D341Med (cell line): ENCODE measurements around the gene NIPBL.
"Not testable (repeated sequence)": the region's sequence is repeated elsewhere in the genome, so short reads cannot be mapped to it uniquely, and the experiment has no call there.

Experiments used
- DNase-seq: peaks from one replicate; pipeline ENCODE4 v3.0.0; 2012; ENCODE audit warnings: low spot score

The NIPBL gene, protein sequence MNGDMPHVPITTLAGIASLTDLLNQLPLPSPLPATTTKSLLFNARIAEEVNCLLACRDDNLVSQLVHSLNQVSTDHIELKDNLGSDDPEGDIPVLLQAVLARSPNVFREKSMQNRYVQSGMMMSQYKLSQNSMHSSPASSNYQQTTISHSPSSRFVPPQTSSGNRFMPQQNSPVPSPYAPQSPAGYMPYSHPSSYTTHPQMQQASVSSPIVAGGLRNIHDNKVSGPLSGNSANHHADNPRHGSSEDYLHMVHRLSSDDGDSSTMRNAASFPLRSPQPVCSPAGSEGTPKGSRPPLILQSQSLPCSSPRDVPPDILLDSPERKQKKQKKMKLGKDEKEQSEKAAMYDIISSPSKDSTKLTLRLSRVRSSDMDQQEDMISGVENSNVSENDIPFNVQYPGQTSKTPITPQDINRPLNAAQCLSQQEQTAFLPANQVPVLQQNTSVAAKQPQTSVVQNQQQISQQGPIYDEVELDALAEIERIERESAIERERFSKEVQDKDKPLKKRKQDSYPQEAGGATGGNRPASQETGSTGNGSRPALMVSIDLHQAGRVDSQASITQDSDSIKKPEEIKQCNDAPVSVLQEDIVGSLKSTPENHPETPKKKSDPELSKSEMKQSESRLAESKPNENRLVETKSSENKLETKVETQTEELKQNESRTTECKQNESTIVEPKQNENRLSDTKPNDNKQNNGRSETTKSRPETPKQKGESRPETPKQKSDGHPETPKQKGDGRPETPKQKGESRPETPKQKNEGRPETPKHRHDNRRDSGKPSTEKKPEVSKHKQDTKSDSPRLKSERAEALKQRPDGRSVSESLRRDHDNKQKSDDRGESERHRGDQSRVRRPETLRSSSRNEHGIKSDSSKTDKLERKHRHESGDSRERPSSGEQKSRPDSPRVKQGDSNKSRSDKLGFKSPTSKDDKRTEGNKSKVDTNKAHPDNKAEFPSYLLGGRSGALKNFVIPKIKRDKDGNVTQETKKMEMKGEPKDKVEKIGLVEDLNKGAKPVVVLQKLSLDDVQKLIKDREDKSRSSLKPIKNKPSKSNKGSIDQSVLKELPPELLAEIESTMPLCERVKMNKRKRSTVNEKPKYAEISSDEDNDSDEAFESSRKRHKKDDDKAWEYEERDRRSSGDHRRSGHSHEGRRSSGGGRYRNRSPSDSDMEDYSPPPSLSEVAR (N-terminal part only)

DNA sequence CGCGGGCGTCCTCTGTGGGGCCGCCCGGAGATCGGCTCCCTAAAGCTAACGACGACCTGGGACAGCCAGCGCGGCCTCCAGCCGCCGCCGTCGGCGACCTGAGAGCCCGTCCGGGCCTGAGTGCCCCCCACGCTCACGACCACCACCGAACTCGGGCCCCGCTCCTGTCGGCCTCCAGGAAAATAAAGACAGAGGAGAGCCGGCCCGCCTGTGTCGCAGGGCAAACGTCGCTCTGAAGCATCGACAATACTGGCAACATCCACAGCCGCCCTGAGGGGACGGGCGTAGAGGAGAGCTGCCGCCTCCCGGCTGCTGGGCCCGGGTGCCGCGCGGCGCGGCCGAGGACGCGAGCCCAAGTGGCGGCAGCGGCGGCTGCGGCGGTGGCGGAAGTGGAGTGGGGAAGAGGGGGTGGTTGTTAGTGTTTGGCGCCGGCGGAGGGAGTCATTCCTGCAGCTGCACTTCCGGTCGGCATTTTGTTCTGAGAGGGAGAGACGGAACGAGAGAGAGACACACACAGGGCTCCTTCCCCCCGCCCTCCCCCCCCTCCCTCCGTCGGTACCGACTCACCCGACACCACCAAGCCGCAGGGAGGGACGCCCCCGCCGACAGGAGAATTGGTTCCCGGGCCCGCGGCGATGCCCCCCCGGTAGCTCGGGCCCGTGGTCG is at the start of gene NIPBL:
Gene NIPBL (plus strand): TSS at position 471 of the 666 bp plus-strand sequence. CDS start 76,928 bp downstream, outside the sequence.
- DNase-seq, result peak; percentile 86

DNA sequence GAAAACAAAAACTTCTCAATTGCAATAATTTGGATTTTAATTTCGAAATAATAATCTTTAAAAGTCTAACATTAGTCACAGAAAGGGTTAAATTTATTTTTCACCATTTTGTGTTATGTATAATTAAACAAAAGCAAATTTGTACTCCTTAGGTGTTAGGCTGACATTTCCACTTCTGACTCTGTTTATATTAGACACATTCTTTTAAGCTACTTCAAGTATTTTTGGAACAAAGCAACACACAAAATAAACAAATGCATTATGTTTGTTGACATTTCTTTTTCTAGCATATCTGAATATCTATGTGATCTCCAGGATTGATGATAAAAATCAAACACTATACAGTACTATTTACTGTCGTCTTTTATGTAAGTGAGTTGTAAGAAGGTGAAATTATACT is 44.3 kb upstream of the NIPBL start:
- no peak for DNase-seq

DNA sequence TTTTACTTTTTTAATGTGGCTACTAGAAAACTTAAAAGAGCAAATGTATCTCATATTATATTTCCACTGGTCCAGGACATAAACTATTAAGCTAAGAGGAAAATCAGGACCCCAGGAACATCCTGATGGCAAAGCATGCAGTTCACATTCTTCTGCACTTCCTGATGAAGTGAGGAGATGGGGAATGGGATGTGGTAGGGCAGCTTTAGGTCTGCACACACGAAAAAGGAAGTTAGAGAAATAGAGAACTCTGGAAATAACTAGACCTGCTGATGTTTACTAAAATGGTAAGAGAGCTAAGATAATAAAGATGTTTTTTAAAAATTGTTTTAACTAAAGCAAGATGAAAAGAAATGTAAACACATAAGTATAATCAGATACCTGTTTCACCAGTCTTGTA is 39.7 kb upstream of the NIPBL start:
- no peak for DNase-seq

DNA sequence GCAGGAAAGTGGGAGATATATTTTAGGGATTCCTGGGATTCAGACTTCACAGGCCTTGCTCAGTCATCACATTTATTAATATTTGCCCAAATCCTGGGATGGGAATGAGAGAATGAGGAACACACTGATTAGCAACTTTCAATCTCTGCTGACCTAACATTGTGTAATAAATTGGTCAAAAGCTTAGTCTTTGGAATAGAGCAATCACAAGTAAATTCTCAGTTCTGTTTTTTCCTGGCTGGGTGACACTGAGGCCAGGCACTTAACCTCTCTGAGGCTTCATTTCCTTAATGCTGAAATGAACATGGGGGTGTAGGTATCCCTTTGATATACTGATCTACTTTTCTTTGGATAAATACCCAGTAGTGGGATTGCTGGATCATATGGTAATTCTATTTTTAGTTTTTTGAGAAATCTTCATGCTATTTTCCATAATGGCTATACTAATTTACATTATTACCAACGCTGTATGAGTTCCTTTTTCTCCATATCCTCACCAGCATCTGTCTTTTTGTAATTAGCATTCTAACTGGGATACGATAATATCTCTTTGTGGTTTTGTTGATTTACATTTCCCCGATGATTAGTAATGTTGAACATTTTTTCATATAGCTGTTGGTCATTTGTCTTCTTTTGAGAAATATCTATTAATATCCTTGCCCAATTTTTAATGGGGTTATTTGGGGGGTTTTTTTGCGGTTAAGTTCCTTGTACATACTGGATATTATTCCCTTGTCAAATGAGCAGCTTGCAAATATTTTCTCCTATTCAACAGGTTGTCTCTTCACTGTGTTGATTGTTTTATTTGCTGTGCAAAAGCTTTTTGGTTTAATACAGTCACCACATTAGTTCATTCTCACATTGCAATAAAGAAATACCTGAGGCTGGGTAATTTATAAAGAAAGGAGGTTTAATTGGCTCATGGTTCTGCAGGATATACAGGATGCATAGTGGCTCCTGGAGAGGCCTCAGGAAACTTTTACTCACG is 36.8 kb upstream of the NIPBL start:
- DNase-seq, result no peak

DNA sequence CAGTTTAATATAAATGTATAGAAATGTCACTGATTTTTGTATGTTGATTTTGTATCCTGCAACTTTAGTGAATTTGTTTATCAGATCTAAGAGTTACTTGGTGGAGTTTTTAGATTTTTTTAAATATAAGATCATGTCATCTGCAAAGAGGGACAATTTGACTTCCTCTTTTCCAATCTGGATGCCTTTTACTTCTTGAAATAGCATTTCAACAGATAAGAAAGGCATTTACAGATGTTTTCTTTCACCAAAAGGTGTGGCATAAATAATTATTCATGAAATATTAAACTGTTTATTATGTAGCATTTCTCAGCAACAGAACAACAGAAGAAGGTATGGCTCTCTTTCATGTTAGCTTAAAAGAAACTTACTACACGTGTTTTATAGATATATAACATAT is 34.9 kb upstream of the NIPBL start:
- DNase-seq, result no peak

DNA sequence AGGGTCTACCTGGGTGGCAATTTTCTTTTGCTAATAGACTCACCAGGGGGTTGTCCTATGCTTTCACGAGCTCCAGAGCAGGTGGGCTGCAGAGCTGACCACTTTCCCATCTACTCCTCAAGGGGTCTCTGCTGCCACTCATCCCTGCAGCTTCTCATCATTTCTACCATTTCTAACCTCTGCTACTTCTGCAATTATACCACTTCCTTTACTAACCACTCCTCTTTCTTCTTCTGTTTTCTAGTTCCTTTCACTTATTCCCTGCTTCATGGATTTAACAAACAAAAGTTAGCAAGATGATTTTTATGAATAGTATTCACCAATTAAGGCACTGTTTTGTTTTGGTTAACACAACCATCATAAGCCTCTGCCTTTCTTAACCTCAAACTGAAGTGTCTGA is 34.5 kb upstream of the NIPBL start:
- no peak for DNase-seq

DNA sequence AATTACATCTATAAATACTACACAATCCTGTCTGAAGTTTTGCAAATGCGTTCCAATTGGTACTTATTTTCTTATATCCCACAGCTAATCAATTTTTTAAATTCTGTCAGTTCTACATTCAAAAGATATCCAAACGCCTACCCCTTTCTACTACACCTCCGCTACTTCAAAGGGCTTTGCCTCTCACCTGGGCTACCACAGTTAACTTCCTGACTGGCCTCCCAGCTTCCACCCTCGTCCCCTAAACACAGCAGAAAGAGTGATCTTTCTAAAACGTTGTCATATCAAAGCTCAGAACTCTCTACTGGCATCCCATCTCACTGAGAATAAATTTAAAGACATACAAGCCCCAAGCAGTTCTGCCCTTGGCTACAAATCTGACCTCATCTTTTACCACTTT is 32.3 kb upstream of the NIPBL start:
- no peak for DNase-seq

DNA sequence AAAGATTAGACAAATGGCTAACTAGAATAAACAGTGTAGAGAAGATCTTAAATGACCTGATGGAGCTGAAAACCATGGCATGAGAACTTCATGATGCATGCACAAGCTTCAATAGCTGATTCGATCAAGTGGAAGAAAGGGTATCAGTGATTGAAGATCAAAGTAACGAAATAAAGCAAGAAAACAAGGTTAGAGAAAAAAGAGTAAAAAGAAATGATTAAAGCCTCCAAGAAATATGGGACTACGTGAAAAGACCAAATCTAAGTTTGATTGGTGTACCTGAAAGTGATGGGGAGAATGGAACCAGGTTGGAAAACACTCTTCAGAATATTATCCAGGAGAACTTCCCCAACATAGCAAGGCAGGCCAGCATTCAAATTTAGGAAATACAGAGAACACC is 28.0 kb upstream of the NIPBL start:
- DNase-seq, result not testable (repeated sequence)

DNA sequence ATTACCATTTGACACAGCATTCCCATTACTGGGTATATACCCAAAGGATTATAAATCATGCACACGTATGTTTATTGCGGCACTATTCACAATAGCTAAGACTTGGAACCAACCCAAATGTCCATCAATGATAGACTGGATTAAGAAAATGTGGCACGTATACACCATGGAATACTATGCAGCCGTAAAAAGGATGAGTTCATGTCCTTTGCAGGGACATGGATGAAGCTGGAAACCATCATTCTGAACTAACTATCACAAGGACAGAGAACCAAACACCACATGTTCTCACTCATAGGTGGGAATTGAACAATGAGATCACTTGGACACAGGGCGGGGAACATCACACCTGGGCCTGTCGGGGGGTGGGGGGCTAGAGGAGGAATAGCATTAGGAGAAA is 23.7 kb upstream of the NIPBL start:
- not testable (repeated sequence) for DNase-seq

DNA sequence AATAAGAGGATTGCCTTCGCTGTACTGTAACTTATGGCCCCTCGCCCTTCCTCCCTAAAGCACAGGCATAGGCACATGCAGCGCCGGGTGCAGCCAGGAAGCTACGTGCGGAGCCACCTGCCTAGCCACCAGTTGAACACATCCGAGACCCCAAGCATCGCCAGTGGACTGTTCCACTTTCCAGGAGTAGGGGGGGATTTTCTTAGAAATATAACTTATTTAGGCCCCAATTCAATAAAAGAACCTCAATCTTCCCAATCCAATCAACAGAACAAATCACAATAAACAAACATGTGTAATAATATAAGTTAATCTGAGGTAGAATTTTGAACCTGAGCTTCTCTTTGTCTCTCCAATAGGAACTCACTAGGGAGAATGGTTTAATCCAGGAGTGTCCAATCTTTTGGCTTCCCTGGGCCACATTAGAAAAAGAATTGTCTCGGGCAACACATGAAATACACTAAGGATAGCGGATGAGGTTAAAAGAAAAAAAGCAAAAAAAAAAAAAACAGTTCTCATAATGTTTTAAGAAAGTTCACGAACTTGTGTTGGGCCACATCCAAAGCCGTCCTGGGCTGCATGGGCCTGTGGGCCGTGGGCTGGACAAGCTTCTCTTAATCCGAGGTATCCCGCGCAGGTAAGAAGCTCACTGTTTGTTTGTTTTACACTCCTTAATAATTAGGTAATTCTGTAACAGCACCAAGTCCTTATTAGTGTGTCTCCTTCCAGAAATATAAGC is 22.0 kb upstream of the NIPBL start:
- peak; percentile 14 for DNase-seq

DNA sequence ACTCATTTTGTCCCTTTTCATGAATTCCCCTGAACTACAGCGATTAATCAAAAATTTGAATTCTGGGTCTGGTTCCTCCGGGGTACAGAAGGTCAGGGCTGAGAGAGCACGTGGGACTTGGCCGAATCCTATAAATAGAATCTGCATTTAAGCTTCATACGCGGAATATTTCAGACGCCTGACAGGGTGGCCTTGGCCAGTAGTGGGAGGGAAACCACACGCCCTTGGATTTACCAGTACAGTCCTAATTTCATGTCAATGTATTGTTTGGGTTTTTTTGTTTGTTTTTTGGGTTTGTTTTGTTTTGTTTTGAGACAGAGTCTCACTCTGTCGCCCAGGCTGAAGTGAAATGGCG is 21.5 kb upstream of the NIPBL start:
- DNase-seq, result no peak

DNA sequence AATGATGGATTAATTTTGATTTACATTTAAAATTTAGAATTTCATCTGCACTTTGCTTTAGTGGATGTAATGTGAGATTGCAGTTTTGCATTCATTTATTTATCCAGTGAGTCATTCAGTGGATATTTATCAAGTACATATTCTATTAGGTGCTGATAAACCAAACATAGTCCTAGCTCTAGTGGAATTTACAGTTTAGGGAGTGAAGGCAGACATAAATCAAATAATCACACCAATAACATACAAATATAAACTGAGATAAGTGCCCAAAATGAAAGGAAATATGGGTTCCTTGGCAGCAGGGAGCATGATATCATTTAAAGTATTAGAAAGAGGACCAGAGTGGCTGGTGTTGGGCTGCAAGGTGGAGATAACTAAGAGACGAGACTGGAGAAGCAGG is 14.7 kb upstream of the NIPBL start:
- no peak for DNase-seq

DNA sequence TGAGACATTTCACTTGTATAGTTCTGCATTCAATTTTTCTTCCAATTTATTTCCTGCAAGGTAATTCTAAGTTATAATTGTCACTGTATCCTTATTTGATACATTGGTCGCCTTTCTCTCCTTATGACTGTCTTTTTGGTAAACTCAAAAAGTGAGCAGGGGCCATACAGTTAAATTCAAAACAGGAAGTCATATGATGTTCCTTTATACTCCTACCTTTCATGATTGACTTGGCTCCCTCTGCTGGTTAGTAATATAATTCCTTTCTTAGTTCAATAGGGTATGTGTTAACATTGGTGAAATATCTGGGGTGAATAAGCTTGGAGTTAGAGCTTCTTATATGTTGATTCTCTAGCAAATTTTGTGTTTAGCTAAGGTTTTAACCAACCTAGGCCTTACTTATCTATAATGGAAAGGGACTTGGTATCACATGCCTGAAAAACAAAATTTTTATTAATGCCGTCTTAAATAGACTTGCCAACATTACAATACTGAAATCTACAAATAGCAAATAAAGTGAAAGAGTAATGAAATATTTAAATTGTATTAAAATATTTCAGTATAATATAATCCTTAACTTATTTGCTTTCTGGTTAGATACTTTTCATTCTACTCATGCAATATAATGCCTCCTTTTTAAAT is 6.0 kb upstream of the NIPBL start:
- peak; percentile 37 for DNase-seq

DNA sequence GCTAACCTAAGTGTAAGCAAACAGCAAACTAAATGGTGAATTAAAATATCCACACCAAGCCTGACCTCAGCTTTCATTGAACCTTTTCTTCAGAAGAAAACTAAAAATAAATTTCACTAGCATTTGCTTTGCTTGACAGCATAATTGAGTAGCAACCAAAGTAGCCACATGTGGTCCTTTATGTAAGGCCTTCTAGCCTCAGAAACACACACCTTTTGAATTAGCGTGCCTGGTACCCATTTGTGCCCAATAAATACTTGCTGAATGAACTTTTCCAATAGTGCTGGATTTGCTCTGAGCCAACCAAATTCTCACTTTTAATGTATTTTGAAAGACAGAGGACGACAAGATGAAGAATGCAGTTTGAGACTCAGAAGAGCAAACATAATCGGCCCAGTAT is 2.1 kb upstream of the NIPBL start:
- no peak for DNase-seq

DNA sequence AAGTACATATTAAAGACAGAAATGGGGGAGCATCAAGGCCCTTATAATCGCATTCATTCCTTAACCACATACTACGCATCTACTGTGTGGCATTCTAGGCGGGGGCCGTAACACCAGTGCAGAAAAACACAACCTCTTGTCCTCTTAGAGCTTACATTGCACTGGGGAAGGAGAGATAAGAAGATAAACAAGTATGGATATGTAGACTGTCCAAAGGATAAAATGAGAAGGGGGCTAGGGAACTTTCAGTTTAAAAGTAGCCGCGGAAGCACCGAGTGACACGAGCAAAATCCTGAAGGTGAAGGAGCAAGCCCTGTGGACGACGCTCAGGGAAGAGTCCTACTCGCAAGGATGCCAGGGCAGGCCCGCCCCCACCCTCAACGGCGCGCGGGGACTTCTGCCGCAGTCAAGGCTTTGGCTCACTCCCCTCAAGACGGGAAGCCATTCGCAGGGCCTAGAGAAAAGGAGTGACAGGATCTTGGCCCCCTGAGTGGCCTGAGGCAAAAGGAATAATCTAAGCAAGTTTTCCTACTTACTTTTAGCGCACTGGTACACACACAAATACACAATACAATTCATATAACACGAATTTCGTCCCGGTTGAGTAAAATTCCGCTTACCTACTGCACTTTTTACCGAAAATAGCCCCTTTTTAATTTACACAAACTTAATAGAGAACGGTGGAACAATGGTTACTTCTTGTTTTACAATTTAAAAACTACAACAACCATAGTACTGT is 1.3 kb upstream of the NIPBL start:
- DNase-seq, result peak; percentile 49

DNA sequence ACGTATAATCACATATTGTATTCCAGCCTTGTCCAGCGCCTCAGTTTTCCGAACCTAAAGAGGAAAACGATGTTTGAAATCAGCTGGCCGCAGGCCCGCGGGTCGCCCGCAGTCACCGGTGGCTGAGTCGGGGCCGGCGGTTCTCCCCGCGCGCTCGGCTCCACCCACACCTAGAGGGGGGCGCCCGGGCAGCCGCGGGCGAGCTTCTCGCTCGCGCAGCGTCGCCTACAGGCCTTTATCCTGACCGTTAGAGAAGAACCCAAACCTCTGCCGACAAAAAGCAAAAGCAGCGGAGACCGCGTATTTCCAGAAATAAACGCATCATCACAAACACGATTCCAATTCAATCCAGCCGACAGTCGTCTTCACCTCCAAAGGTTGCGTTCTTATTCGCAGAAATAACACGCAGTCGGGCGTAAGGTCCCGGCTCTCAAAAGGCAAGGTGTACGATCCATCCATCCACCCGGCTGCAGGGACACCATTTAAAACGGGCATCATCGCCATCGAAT is 725 bp upstream of the NIPBL start:
- DNase-seq, result peak; percentile 83

DNA sequence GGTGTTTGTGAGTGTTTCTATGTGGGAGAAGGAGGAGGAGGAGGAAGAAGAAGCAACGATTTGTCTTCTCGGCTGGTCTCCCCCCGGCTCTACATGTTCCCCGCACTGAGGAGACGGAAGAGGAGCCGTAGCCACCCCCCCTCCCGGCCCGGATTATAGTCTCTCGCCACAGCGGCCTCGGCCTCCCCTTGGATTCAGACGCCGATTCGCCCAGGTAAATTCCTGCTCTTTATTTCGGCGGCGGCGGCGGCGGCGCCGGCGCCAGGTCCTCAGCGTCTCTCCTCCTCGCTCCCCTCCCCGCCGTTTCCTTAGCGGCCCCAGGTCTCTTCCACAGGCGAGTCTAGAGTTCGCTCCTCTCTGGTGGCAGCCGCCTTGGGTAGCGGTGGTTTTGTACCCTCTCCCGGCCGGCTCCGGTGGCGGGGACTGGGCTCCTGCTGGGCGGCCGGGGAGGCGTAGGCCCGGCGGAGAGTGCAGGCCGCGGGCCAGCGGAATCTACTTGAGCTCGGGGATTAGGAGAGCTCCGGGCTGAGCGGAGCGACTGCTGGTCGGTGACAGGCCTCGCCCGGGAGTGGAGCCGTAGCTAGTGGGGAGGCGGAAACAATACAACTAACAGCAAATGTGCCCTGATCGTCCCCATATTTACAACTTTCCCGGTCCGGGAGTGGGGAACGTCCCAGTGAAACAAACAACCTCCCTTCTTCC is 547 bp downstream of the NIPBL start:
- peak; percentile 68 for DNase-seq
